HepG2 (cell line): ENCODE data around the gene KCTD6. TPM values are rescaled to one million over a fixed set of nuclear protein-coding genes. Genes with fewer than 3 reads are reported as not detected.

Source experiments
- ELF1 ChIP-seq: sonication (generic); formaldehyde crosslinking; IDR thresholded peaks from 2 replicates; pipeline ENCODE4 v1.4.0; 2020; ENCODE audit warnings: missing genetic modification reagents
- HNF1A ChIP-seq, 2 experiments: sonication (generic) in 1 of 2; formaldehyde crosslinking in 1 of 2; IDR thresholded peaks; 2 replicates each; pipeline versions ENCODE4 v1.4.0 to v1.6.1; 2016 to 2020; ENCODE audit warnings: borderline replicate concordance in 1 of 2, low read depth in 1 of 2, mild to moderate bottlenecking in 1 of 2, missing genetic modification reagents in 1 of 2
- KDM3A ChIP-seq: IDR thresholded peaks from 2 replicates; pipeline ENCODE4 v1.6.1; 2018; ENCODE audit warnings: low read depth, missing compliant biosample characterization
- MBNL3 ChIP-seq: fragments of 250-450 bp; sonication (Bioruptor Pico); conservative IDR thresholded peaks from 2 replicates; pipeline ENCODE4 v1.8.0; 2022; ENCODE audit warnings: mild to moderate bottlenecking, inconsistent platforms
- PCBP2 ChIP-seq: fragments of 200-400 bp; formaldehyde crosslinking; optimal IDR thresholded peaks from 2 replicates; pipeline ENCODE3; 2018; ENCODE audit warnings: low read length, low read depth; ENCODE audit not compliant: poor library complexity, severe bottlenecking
- RAD51 ChIP-seq: fragments of 450-650 bp; IDR thresholded peaks from 2 replicates; pipeline ENCODE4 v1.6.1; 2016; ENCODE audit warnings: borderline replicate concordance
- SIN3A ChIP-seq: IDR thresholded peaks from 2 replicates; pipeline ENCODE4 v1.6.1; 2011; ENCODE audit warnings: low read depth, mild to moderate bottlenecking, control low read depth, low read length, borderline replicate concordance
- SMC3 ChIP-seq: IDR thresholded peaks from 2 replicates; pipeline ENCODE4 v1.6.1; 2011; ENCODE audit warnings: low read length, improper control_type of control experiment
- ZFY ChIP-seq: sonication (generic); formaldehyde crosslinking; IDR thresholded peaks from 2 replicates; pipeline ENCODE4 v1.4.0; 2020; ENCODE audit warnings: missing genetic modification reagents
- ZNF367 ChIP-seq: sonication (generic); formaldehyde crosslinking; IDR thresholded peaks from 2 replicates; pipeline ENCODE4 v1.4.0; 2020; ENCODE audit warnings: missing genetic modification reagents, borderline replicate concordance
- ZNF430 ChIP-seq: sonication (generic); formaldehyde crosslinking; IDR thresholded peaks from 2 replicates; pipeline ENCODE4 v1.9.0; 2021; ENCODE audit warnings: mild to moderate bottlenecking, missing genetic modification reagents
- ZNF446 ChIP-seq: sonication (generic); formaldehyde crosslinking; IDR thresholded peaks from 2 replicates; pipeline ENCODE4 v1.5.0; 2020; ENCODE audit warnings: mild to moderate bottlenecking, missing genetic modification reagents
- ZNF572 ChIP-seq: sonication (generic); formaldehyde crosslinking; IDR thresholded peaks from 2 replicates; pipeline ENCODE4 v1.5.1; 2020; ENCODE audit warnings: mild to moderate bottlenecking, missing genetic modification reagents
- ZNF605 ChIP-seq: sonication (generic); formaldehyde crosslinking; IDR thresholded peaks from 2 replicates; pipeline ENCODE4 v1.8.0; 2022; ENCODE audit warnings: mild to moderate bottlenecking, missing genetic modification reagents
- ZNF75D ChIP-seq: sonication (generic); formaldehyde crosslinking; IDR thresholded peaks from 2 replicates; pipeline ENCODE4 v1.8.1; 2023; ENCODE audit warnings: missing genetic modification reagents, mild to moderate bottlenecking, borderline replicate concordance
- ZNF777 ChIP-seq: sonication (generic); formaldehyde crosslinking; IDR thresholded peaks from 2 replicates; pipeline ENCODE4 v1.4.0; 2020; ENCODE audit warnings: missing genetic modification reagents
- ZNF83 ChIP-seq: sonication (generic); formaldehyde crosslinking; IDR thresholded peaks from 2 replicates; pipeline ENCODE4 v1.4.0; 2020; ENCODE audit warnings: missing genetic modification reagents, mild to moderate bottlenecking, borderline replicate concordance
- ZXDC ChIP-seq: sonication (generic); formaldehyde crosslinking; IDR thresholded peaks from 2 replicates; pipeline ENCODE4 v1.5.0; 2020; ENCODE audit warnings: mild to moderate bottlenecking, missing genetic modification reagents
- polyA plus RNA-seq, 8 experiments: library from polyadenylated mRNA; depleted of rRNA in 3 of 8; stranded (reverse) in 7 of 8; unstranded in 1 of 8; fragments of >200 nt; fragmentation: Illumina TruSeq in 4 of 8; extraction: Trizol in 4 of 8; gene quantifications; 2 replicates each; pipeline versions ENCODE4 v1.2.1 to v1.2.3, GENCODE V29; 2011 to 2016; ENCODE audit warnings: low read depth in 4 of 8, missing spikeins in 1 of 8, mixed read lengths in 1 of 8; ENCODE audit not compliant: insufficient read depth in 1 of 8
- total RNA-seq, 5 experiments: library from RNA; depleted of rRNA; stranded (reverse); fragments of >200 nt; fragmentation: Illumina TruSeq; extraction: Trizol; gene quantifications; 2 replicates each; pipeline ENCODE4 v1.2.3, GENCODE V29; 2016; ENCODE audit warnings: low read depth in 1 of 5
- TF ChIP-seq, protein P1 (sequence below): sonication (generic); formaldehyde crosslinking; conservative IDR thresholded peaks from 2 replicates; pipeline ENCODE4 v1.8.0; 2022; ENCODE audit warnings: missing genetic modification reagents
- TF ChIP-seq, protein P2 (sequence below): sonication (generic); formaldehyde crosslinking; IDR thresholded peaks from 2 replicates; pipeline ENCODE4 v1.4.0; 2020; ENCODE audit warnings: mild to moderate bottlenecking, low read depth, missing genetic modification reagents

Gene KCTD6
- total and polyA plus RNA-seq, 2 of the 13 experiments (the other 11 are each of a cell fraction or from before 2014, with no cell fraction given): 13.4 to 14.2 TPM

GRCh38 chr3:58474967-58475578 lies 16.8 kb upstream of the KCTD6 start (continued):
- TF ChIP-seq, protein P1, sequence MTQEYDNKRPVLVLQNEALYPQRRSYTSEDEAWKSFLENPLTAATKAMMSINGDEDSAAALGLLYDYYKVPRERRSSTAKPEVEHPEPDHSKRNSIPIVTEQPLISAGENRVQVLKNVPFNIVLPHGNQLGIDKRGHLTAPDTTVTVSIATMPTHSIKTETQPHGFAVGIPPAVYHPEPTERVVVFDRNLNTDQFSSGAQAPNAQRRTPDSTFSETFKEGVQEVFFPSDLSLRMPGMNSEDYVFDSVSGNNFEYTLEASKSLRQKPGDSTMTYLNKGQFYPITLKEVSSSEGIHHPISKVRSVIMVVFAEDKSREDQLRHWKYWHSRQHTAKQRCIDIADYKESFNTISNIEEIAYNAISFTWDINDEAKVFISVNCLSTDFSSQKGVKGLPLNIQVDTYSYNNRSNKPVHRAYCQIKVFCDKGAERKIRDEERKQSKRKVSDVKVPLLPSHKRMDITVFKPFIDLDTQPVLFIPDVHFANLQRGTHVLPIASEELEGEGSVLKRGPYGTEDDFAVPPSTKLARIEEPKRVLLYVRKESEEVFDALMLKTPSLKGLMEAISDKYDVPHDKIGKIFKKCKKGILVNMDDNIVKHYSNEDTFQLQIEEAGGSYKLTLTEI (CRISPR knock-in tag): no peak
- TF ChIP-seq ZNF75D (CRISPR knock-in tag): no peak
- no peak for TF ChIP-seq KDM3A (CRISPR knock-in tag)
- no peak for TF ChIP-seq SIN3A
- TF ChIP-seq, protein P2, sequence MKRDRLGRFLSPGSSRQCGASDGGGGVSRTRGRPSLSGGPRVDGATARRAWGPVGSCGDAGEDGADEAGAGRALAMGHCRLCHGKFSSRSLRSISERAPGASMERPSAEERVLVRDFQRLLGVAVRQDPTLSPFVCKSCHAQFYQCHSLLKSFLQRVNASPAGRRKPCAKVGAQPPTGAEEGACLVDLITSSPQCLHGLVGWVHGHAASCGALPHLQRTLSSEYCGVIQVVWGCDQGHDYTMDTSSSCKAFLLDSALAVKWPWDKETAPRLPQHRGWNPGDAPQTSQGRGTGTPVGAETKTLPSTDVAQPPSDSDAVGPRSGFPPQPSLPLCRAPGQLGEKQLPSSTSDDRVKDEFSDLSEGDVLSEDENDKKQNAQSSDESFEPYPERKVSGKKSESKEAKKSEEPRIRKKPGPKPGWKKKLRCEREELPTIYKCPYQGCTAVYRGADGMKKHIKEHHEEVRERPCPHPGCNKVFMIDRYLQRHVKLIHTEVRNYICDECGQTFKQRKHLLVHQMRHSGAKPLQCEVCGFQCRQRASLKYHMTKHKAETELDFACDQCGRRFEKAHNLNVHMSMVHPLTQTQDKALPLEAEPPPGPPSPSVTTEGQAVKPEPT: no peak
- TF ChIP-seq ZNF83 (CRISPR knock-in tag): no peak
- TF ChIP-seq HNF1A (IDR thresholded peaks at IDR 0.05; ENCODE audit: low read depth): no peak
- no peak for TF ChIP-seq HNF1A (CRISPR knock-in tag; IDR thresholded peaks at IDR 0.05; ENCODE audit: borderline replicate concordance)
- TF ChIP-seq ZNF367 (CRISPR knock-in tag): no peak
- no peak for TF ChIP-seq ELF1 (CRISPR knock-in tag)
- no peak for TF ChIP-seq ZNF605 (CRISPR knock-in tag)
- TF ChIP-seq MBNL3 (CRISPR knock-in tag): no peak
- no peak for TF ChIP-seq PCBP2
- no peak for TF ChIP-seq ZNF430
- no peak for TF ChIP-seq ZXDC (CRISPR knock-in tag)
- no peak for TF ChIP-seq ZFY (CRISPR knock-in tag)
- TF ChIP-seq SMC3: no peak
- TF ChIP-seq ZNF446 (CRISPR knock-in tag): no peak
- TF ChIP-seq ZNF777 (CRISPR knock-in tag): no peak
- no peak for TF ChIP-seq ZNF572 (CRISPR knock-in tag)
- TF ChIP-seq RAD51: no peak
